ENCODE data around the gene DNASE1L2. TPM values are rescaled to one million over a fixed set of nuclear protein-coding genes. Genes with fewer than 3 reads are reported as not detected.

The DNASE1L2 gene
- total and polyA plus RNA-seq, 3 donors from 2014 or later = 1.1 to 3.5 (median 2.5) TPM

GRCh38 chr16:2235234-2235651 lies 1.0 kb upstream of the DNASE1L2 start:
- H3K4me1 ChIP-seq = peaks cover 9% of the 10 kb centered on the region
- intact Hi-C loops (cut with DNase I; ENCODE audit: low total_unique reads) = no loop called here
- H3K4me3 ChIP-seq = no peak overlapping the region
- no peak for DNase-seq
- H3K27ac ChIP-seq = no peak overlapping the region
- no peaks in the 10 kb centered on the region for H3K9me3 ChIP-seq
- H3K36me3 ChIP-seq (ENCODE audit: low read depth, missing control alignments) = no peaks in the 10 kb centered on the region
- 88 to 92% methylated on average over 2 to 20 of the region's 28 CpGs for WGBS, 2 donors
- TF ChIP-seq POLR2A (IDR thresholded peaks at IDR 0.05) (no peak), CTCF (IDR thresholded peaks at IDR 0.05) (no peak)
- no peaks in the 10 kb centered on the region for H3K27me3 ChIP-seq

GRCh38 chr16:2235695-2236336 lies 428 bp upstream of the DNASE1L2 start:
- H3K36me3 ChIP-seq (ENCODE audit: low read depth, missing control alignments) = no peaks in the 10 kb centered on the region
- no peak for DNase-seq
- intact Hi-C loops (cut with DNase I; ENCODE audit: low total_unique reads) = no loop called here
- no peak overlapping the region for H3K27ac ChIP-seq
- no peak overlapping the region for H3K4me3 ChIP-seq
- no peaks in the 10 kb centered on the region for H3K27me3 ChIP-seq
- WGBS, 2 donors = 70 to 77% methylated on average over 13 to 19 of the region's 19 CpGs
- TF ChIP-seq CTCF (IDR thresholded peaks at IDR 0.05) (no peak), POLR2A (IDR thresholded peaks at IDR 0.05) (no peak)
- peaks cover 9% of the 10 kb centered on the region for H3K4me1 ChIP-seq
- no peaks in the 10 kb centered on the region for H3K9me3 ChIP-seq

GRCh38 chr16:2237102-2237482 lies 848 bp downstream of the DNASE1L2 start:
- peak overlapping the region; percentile 15 to 17 for H3K4me3 ChIP-seq
- WGBS, 2 donors = 31% methylated on average over 20 of the region's 40 CpGs; no CpG with 5 or more reads in 1 of the 2 donors
- H3K36me3 ChIP-seq (ENCODE audit: low read depth, missing control alignments) = no peaks in the 10 kb centered on the region
- no peaks in the 10 kb centered on the region for H3K9me3 ChIP-seq
- TF ChIP-seq POLR2A (IDR thresholded peaks at IDR 0.05) = no peak
- TF ChIP-seq CTCF (IDR thresholded peaks at IDR 0.05) = no peak
- DNase-seq = no peak
- H3K27me3 ChIP-seq = no peaks in the 10 kb centered on the region
- intact Hi-C loops (cut with DNase I; ENCODE audit: low total_unique reads) = no loop called here
- H3K27ac ChIP-seq = no peak overlapping the region
- peaks cover 9% of the 10 kb centered on the region for H3K4me1 ChIP-seq

- Histone ChIP-seq H3K4me1 (peaks cover 9% of the 10 kb centered on the region), H3K27ac (no peak overlapping the region), H3K4me3 (peak overlapping the region in 1 of 2 donors; percentile 17), H3K27me3 (no peaks in the 10 kb centered on the region), H3K9me3 (no peaks in the 10 kb centered on the region), H3K36me3 (ENCODE audit: low read depth, missing control alignments) (no peaks in the 10 kb centered on the region)
- intact Hi-C loops (cut with DNase I; ENCODE audit: low total_unique reads) = no loop called here
- no peak for DNase-seq
- WGBS, 2 donors = 43% methylated on average over 40 of the region's 65 CpGs; no CpG with 5 or more reads in 1 of the 2 donors
- no peak for TF ChIP-seq POLR2A (IDR thresholded peaks at IDR 0.05)
- no peak for TF ChIP-seq CTCF (IDR thresholded peaks at IDR 0.05)
Observed at GRCh38 chr16:2237493-2238149, 1.4 kb downstream of the DNASE1L2 start.

Data from testis (tissue), 3 donors.